Stimulated activated CD8-positive, alpha-beta memory T cell treated with anti-CD3 and anti-CD28 coated beads, Interleukin-12 subunit alpha, Interleukin-12 subunit beta, amount 100 ng/mL, for 1 hour (primary cell): ENCODE measurements around the gene SH3BP4.

Source experiments
- DNase-seq: peaks from one replicate; pipeline ENCODE4 v3.0.0-alpha.2; 2020; ENCODE audit warnings: low read depth

The SH3BP4 gene

GRCh38 chr2:234966340-234966739 is 14.5 kb downstream of the SH3BP4 start:
- DNase-seq, result no peak

- DNase-seq, result no peak
Observed at GRCh38 chr2:234967201-234967869, 15.5 kb downstream of the SH3BP4 start.

GRCh38 chr2:234967870-234968208 is 16.0 kb downstream of the SH3BP4 start:
- DNase-seq, result no peak

GRCh38 chr2:234968631-234969305 is 17.0 kb downstream of the SH3BP4 start:
- DNase-seq, result no peak

GRCh38 chr2:234969306-234970098 is 17.7 kb downstream of the SH3BP4 start:
- DNase-seq, result no peak

- DNase-seq, result no peak
Observed at GRCh38 chr2:234970099-234970440, 18.3 kb downstream of the SH3BP4 start.

- DNase-seq, result no peak
Observed at GRCh38 chr2:234970477-234970882, 18.7 kb downstream of the SH3BP4 start.

GRCh38 chr2:234971496-234971895 is 19.7 kb downstream of the SH3BP4 start:
- no peak for DNase-seq

- DNase-seq, result no peak
Observed at GRCh38 chr2:234973008-234973407, 21.2 kb downstream of the SH3BP4 start.

- no peak for DNase-seq
Observed at GRCh38 chr2:234974501-234975385, 22.9 kb downstream of the SH3BP4 start.

- no peak for DNase-seq
Observed at GRCh38 chr2:234975611-234976010, 23.8 kb downstream of the SH3BP4 start.

GRCh38 chr2:234976479-234977227 is 24.8 kb downstream of the SH3BP4 start:
- DNase-seq, result no peak

GRCh38 chr2:234977228-234977679 is 25.4 kb downstream of the SH3BP4 start:
- no peak for DNase-seq

GRCh38 chr2:234978466-234979203 is 26.8 kb downstream of the SH3BP4 start:
- DNase-seq, result no peak

- DNase-seq, result no peak
Observed at GRCh38 chr2:234979204-234980167, 27.7 kb downstream of the SH3BP4 start.

- no peak for DNase-seq
Observed at GRCh38 chr2:234980451-234981187, 28.8 kb downstream of the SH3BP4 start.

GRCh38 chr2:234981197-234982095 is 29.6 kb downstream of the SH3BP4 start:
- no peak for DNase-seq
